PFSK-1 (cell line): ENCODE data around the gene ANKS1A.

Experiments
- FOXP2 ChIP-seq: optimal IDR thresholded peaks from 2 replicates; pipeline ENCODE3; 2011; ENCODE audit warnings: borderline replicate concordance, control low read depth, inconsistent platforms; ENCODE audit not compliant: insufficient read depth; ENCODE audit errors: extremely low read length, extremely low read depth
- POLR2AphosphoS5 ChIP-seq: IDR thresholded peaks from 2 replicates; pipeline ENCODE4 v1.6.1; 2012; ENCODE audit warnings: low read depth, mild to moderate bottlenecking, control low read depth, low read length, moderate library complexity
- REST ChIP-seq, 2 experiments: IDR thresholded peaks; 2 replicates each; pipeline versions ENCODE4 v1.6.1 to v1.8.0; 2011 to 2012; ENCODE audit warnings: low read depth in 2 of 2, low read length in 2 of 2, control low read depth in 1 of 2, inconsistent platforms in 1 of 2, mild to moderate bottlenecking in 1 of 2, moderate library complexity in 1 of 2; ENCODE audit not compliant: insufficient read depth in 1 of 2
- SIN3A ChIP-seq: IDR thresholded peaks from 2 replicates; pipeline ENCODE4 v1.6.1; 2012; ENCODE audit warnings: mild to moderate bottlenecking, low read length, moderate library complexity, borderline replicate concordance; ENCODE audit not compliant: insufficient read depth
- TAF1 ChIP-seq: IDR thresholded peaks from 2 replicates; pipeline ENCODE4 v1.6.1; 2012; ENCODE audit warnings: low read length, control low read depth, borderline replicate concordance; ENCODE audit not compliant: insufficient read depth

ANKS1A gene

GRCh38 chr6:35086282-35086632 is 197.2 kb downstream of the ANKS1A start:
- TF ChIP-seq SIN3A, result no peak
- TF ChIP-seq REST (IDR thresholded peaks at IDR 0.05; ENCODE audit: insufficient read depth in 1 of 2, low read depth in 2 of 2, low read length in 2 of 2), result no peak
- TF ChIP-seq POLR2AphosphoS5, result no peak
- TF ChIP-seq FOXP2, result no peak
- no peak for TF ChIP-seq TAF1

- TF ChIP-seq REST (IDR thresholded peaks at IDR 0.05; ENCODE audit: insufficient read depth in 1 of 2, low read depth in 2 of 2, low read length in 2 of 2) (no peak), TAF1 (no peak), SIN3A (no peak), FOXP2 (no peak), POLR2AphosphoS5 (no peak)
Measured at GRCh38 chr6:35086636-35087360, 197.7 kb downstream of the ANKS1A start.

- TF ChIP-seq TAF1 (no peak), POLR2AphosphoS5 (no peak), SIN3A (no peak), REST (IDR thresholded peaks at IDR 0.05; ENCODE audit: insufficient read depth in 1 of 2, low read depth in 2 of 2, low read length in 2 of 2) (no peak), FOXP2 (no peak)
Measured at GRCh38 chr6:35087361-35088280, 198.6 kb downstream of the ANKS1A start.

DNA sequence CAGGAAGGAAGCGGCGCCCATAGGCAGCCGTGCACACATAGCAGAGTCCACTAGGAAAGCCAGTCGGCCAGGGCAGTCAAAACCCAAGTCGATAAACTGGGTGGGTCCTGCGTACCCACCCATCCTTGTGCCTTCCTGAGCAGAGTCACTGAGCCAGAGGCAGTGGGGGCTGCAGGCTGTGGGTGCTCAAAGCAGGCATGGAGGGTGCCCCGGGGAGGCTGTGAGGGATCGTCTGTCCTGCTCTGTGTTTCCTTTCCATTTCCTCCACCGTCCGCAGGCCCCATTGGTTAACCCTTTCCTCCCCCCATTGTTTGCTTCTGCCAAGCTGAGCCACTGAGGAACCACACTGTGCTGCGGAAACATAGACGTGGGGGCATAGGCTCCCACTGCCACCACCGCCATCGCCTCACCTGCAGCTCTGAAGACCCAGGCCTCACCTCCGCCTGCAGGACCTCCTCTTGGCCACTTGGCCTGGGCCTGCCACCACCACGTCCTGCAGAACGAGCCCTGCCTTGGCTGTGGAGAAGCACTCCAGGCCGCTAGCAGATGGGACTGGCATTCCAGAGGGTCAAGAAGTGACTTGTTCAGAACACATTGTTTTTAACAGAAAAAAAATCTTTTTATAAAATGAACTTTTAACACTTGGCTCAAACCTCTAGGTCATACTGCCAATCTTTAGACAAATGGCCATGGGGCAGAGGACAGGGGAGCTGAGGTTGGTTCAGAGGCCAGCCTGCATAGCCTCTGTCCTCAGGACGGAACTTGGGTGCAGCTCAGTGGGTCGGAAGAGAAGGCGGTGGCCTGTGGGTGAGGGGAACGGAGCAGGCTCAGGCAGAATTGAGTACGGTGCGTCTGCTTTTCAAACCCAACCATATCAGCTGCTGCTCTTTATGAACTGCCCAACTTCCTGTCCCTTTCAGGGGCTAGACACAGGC is 199.5 kb downstream of the ANKS1A start:
- TF ChIP-seq POLR2AphosphoS5 (no peak), SIN3A (no peak), FOXP2 (no peak), TAF1 (no peak), REST (IDR thresholded peaks at IDR 0.05; ENCODE audit: insufficient read depth in 1 of 2, low read depth in 2 of 2, low read length in 2 of 2) (no peak)
